SK-N-SH treated with all-trans-retinoic acid at 6 μM for 48 hours (cell line): Measurements from ENCODE around the gene DNAJB12.

Experiments used
- ATAC-seq: fragments of 200-7000 bp; cut with Tn5 transposase; 3 replicates; pipeline ENCODE4 v1.9.1; 2020; ENCODE audit warnings: mild to moderate bottlenecking, moderate library complexity
- ARNTL ChIP-seq: fragments of 450-650 bp; formaldehyde crosslinking; IDR thresholded peaks from 2 replicates; pipeline ENCODE4 v1.5.0; 2020; ENCODE audit warnings: low read depth, mild to moderate bottlenecking, moderate library complexity, borderline replicate concordance
- BACH2 ChIP-seq: fragments of 250-450 bp; sonication (Bioruptor Pico); IDR thresholded peaks from 2 replicates; pipeline ENCODE4 v1.9.0; 2021; ENCODE audit warnings: mild to moderate bottlenecking, borderline replicate concordance
- CREB5 ChIP-seq: fragments of 250-450 bp; sonication (Bioruptor Pico); IDR thresholded peaks from 2 replicates; pipeline ENCODE4 v1.5.1; 2020; ENCODE audit warnings: low read depth, mild to moderate bottlenecking, moderate library complexity
- CSDC2 ChIP-seq: fragments of 250-450 bp; sonication (Bioruptor Pico); IDR thresholded peaks from 2 replicates; pipeline ENCODE4 v1.5.0; 2020; ENCODE audit warnings: mild to moderate bottlenecking, moderate library complexity
- CSRNP3 ChIP-seq: fragments of 250-450 bp; sonication (Bioruptor Pico); IDR thresholded peaks from 2 replicates; pipeline ENCODE4 v1.5.1; 2021; ENCODE audit warnings: mild to moderate bottlenecking, moderate library complexity
- ESRRG ChIP-seq: fragments of 250-450 bp; sonication (Bioruptor Pico); IDR thresholded peaks from 2 replicates; pipeline ENCODE4 v1.6.1; 2021; ENCODE audit warnings: mild to moderate bottlenecking
- GLIS3 ChIP-seq: fragments of 250-450 bp; sonication (Bioruptor Pico); IDR thresholded peaks from 2 replicates; pipeline ENCODE4 v1.5.0; 2020; ENCODE audit warnings: mild to moderate bottlenecking, moderate library complexity
- ISL1 ChIP-seq: fragments of 250-450 bp; sonication (Bioruptor Pico); IDR thresholded peaks from 2 replicates; pipeline ENCODE4 v2.1.2; 2022; ENCODE audit warnings: mild to moderate bottlenecking, moderate library complexity
- PATZ1 ChIP-seq: fragments of 250-450 bp; sonication (Bioruptor Pico); IDR thresholded peaks from 2 replicates; pipeline ENCODE4 v1.8.0; 2020; ENCODE audit warnings: mild to moderate bottlenecking, moderate library complexity, borderline replicate concordance
- PPARA ChIP-seq: fragments of 250-450 bp; sonication (Bioruptor Pico); IDR thresholded peaks from 2 replicates; pipeline ENCODE4 v1.5.0; 2020; ENCODE audit warnings: mild to moderate bottlenecking, borderline replicate concordance
- SNAI2 ChIP-seq: fragments of 250-450 bp; sonication (Bioruptor Pico); IDR thresholded peaks from 2 replicates; pipeline ENCODE4 v1.5.0; 2020; ENCODE audit warnings: mild to moderate bottlenecking, moderate library complexity
- TCF4 ChIP-seq: fragments of 250-450 bp; sonication (Bioruptor Pico); IDR thresholded peaks from 2 replicates; pipeline ENCODE4 v1.8.0; 2021; ENCODE audit warnings: mild to moderate bottlenecking, moderate library complexity, borderline replicate concordance
- TOX ChIP-seq: fragments of 250-450 bp; sonication (Bioruptor Pico); IDR thresholded peaks from 2 replicates; pipeline ENCODE4 v1.8.0; 2021; ENCODE audit warnings: mild to moderate bottlenecking, moderate library complexity, borderline replicate concordance
- TSHZ2 ChIP-seq: fragments of 250-450 bp; sonication (Bioruptor Pico); IDR thresholded peaks from 2 replicates; pipeline ENCODE4 v1.5.0; 2020; ENCODE audit warnings: mild to moderate bottlenecking, moderate library complexity
- ZFP3 ChIP-seq: fragments of 250-450 bp; sonication (Bioruptor Pico); IDR thresholded peaks from 2 replicates; pipeline ENCODE4 v1.5.0; 2020; ENCODE audit warnings: mild to moderate bottlenecking, moderate library complexity
- ZFP30 ChIP-seq: fragments of 450-650 bp; formaldehyde crosslinking; IDR thresholded peaks from 2 replicates; pipeline ENCODE4 v1.5.0; 2022; ENCODE audit warnings: mild to moderate bottlenecking, moderate library complexity
- ZNF565 ChIP-seq: fragments of 450-650 bp; formaldehyde crosslinking; conservative IDR thresholded peaks from 2 replicates; pipeline ENCODE4 v1.5.0; 2020; ENCODE audit warnings: low read depth, mild to moderate bottlenecking, moderate library complexity
- ZNF70 ChIP-seq: fragments of 450-650 bp; formaldehyde crosslinking; IDR thresholded peaks from 2 replicates; pipeline ENCODE4 v1.5.0; 2020; ENCODE audit warnings: mild to moderate bottlenecking, moderate library complexity
- ZNF8 ChIP-seq: fragments of 450-650 bp; formaldehyde crosslinking; IDR thresholded peaks from 2 replicates; pipeline ENCODE4 v1.5.0; 2020; ENCODE audit warnings: mild to moderate bottlenecking, moderate library complexity

Gene DNAJB12

GRCh38 chr10:72310241-72310633 is 44.5 kb downstream of the DNAJB12 start:
- ATAC-seq = no peak
- no peak for TF ChIP-seq ZNF565 (CRISPR knock-in tag)
- TF ChIP-seq ISL1 (CRISPR knock-in tag) = no peak
- TF ChIP-seq ZFP3 (CRISPR knock-in tag) = no peak
- no peak for TF ChIP-seq TCF4 (CRISPR knock-in tag)
- TF ChIP-seq CREB5 (CRISPR knock-in tag) = no peak
- no peak for TF ChIP-seq PATZ1
- no peak for TF ChIP-seq TSHZ2
- TF ChIP-seq TOX (CRISPR knock-in tag) = no peak

GRCh38 chr10:72309290-72310240 is 45.2 kb downstream of the DNAJB12 start:
- ATAC-seq = no peak
- TF ChIP-seq ESRRG (no peak), ZNF70 (CRISPR knock-in tag) (no peak), ARNTL (CRISPR knock-in tag) (no peak), ZNF8 (CRISPR knock-in tag) (no peak), CSDC2 (no peak), PATZ1 (no peak), CSRNP3 (CRISPR knock-in tag) (no peak), SNAI2 (CRISPR knock-in tag) (no peak), ZFP30 (CRISPR knock-in tag) (no peak), TCF4 (CRISPR knock-in tag) (no peak), PPARA (CRISPR knock-in tag) (no peak), TOX (CRISPR knock-in tag) (no peak), ZFP3 (CRISPR knock-in tag) (no peak)

GRCh38 chr10:72308320-72308987 is 46.3 kb downstream of the DNAJB12 start:
- peak; percentile 77 for ATAC-seq
- TF ChIP-seq CREB5 (CRISPR knock-in tag) (no peak), BACH2 (CRISPR knock-in tag) (no peak), CSRNP3 (CRISPR knock-in tag) (no peak), GLIS3 (no peak), ZNF70 (CRISPR knock-in tag) (no peak), ZFP3 (CRISPR knock-in tag) (no peak), ISL1 (CRISPR knock-in tag) (no peak), TSHZ2 (no peak), PPARA (CRISPR knock-in tag) (no peak), TOX (CRISPR knock-in tag) (no peak), CSDC2 (no peak), ZFP30 (CRISPR knock-in tag) (no peak)
